ENCODE results near the gene STARD13.

The STARD13 gene

DNA sequence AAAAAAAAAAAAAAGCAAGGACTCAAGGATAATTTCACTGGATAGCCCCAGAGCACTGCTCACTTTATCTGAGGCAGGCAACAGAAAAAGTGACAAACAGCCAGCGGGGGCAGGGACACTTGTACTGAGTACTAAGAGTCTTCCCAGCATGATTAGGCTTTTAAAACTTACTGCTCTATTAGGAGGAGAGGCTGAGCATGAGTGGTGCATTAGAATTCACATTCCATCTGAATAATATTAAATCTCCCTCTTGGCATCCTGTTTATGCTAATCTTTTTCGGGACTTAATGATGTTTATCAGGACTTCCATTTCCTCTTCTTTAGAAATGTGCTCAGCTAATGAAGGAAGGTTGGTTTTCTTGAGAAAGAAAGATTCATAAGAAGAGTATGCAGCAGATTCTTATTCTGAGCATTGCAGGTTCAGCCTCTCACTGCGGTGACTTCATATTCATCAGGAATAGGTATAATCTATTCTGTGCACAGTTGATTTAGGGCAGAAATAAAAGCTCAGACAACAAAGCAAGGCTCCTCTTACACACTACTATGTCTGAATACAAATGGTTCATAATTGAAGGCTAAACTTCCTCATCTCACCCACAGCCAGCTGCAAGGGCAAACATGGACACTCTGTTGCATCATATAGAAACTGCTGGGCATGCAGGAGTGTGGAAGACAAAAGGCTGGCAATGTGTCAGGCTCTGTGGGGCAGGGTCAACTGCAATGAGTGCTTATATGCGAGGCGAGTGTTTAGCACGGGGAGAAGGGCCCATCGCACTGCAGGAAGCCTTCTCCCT, 162.3 kb downstream of the STARD13 start:
- no peak for DNase-seq (ENCODE audit: low read depth in 2 of 2, low spot score in 1 of 2)

DNA sequence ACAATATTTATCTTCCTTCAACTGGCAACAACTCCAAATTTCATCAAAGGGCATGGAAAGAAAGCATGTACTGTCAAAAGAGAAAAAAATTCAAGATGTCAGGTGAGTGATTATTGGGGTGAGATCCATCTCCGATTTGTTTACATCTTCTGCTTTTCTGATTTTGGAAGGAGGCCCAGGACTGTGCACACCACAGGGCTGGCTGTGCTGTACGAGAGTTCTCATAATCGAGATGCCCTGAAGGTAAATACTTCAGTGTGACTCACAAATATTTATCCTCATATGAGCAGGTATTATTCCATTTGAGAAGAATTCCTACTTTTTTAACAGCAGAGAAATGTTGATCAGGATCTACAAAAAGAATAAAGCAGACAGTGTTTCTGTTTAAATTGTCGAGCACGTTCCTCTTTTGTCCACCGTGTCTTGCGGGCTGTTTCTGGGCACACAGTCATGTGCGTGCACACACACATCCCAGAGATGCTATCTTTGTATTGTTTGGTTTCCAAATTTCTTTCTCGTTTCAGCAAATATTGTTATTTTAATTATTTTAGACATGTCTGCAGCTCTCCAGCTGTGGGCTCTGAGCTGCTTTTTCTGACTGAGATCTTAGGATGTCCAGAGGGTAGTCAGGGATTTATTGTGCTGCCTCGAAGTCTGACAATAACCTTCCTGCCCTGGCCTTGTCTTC, 165.6 kb downstream of the STARD13 start:
- no peak for DNase-seq (ENCODE audit: low read depth in 2 of 2, low spot score in 1 of 2)

DNA sequence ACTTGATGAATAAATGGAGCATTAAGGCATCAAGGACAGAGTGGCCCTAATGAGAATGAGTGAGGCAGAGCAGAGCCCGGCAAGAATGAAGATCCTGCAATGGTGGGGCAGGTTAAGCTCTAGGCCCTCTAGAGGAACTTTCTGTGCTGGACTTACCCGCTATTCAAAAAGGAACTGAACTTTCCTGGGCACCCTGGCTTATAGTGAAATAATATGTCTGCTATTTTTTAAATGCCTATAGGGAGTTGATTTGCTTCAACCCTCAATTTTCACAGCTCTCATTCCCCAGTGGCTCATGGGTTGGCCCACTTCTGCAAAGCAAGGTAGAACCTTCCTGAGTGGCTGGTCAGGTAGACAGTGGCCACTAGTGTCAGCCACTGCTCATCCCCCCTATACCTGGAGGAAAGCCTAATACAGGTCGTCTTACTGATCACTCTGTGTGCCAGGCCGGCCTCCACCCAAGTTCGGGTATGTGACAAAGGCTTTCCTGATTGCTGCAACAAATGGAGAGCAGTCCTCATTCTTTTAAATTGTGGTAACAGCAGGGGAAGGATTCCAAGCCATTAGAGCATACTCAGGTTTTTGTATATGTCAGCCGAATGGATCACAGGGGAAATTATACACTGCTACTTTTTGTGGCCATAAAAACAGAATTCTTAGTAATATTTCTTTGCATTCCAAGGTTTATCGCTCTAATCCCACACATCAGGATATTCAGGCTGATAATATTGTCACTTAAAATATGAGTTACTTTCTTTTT, 166.4 kb downstream of the STARD13 start:
- no peak for DNase-seq (ENCODE audit: low read depth in 2 of 2, low spot score in 1 of 2)

DNA sequence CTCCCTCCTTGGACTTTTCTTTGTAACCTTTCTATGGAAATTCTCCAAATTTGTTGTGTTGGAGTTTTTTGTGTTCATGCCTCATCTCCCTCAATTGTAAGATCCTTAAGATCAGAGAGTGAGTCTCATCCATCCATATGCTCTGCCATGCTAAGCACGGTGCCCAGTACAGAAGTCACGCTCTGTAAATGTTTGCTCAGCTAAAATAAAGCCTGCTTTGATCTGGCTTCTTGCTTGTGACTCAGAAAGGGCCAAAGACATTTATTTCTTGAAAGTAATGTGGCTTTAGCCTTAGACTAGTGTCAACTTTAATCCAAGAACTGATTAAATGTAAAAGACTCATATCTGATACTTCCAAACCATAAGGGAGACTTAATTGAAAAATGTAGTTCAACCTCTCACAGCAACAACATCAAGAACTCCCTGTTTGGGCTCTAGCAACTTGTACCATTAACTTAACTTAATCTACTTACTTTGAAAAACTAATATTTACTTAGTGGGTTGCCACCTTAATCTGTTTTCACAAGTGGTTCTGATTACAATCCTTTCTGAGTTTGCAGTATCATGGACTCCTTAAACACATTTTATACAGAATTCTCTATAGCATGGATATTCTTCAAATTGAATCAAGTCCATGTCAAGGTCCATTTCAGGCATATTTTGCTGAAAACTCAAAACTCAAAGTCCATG, 169.1 kb downstream of the STARD13 start:
- DNase-seq (ENCODE audit: low read depth in 2 of 2, low spot score in 1 of 2) = no peak

DNA sequence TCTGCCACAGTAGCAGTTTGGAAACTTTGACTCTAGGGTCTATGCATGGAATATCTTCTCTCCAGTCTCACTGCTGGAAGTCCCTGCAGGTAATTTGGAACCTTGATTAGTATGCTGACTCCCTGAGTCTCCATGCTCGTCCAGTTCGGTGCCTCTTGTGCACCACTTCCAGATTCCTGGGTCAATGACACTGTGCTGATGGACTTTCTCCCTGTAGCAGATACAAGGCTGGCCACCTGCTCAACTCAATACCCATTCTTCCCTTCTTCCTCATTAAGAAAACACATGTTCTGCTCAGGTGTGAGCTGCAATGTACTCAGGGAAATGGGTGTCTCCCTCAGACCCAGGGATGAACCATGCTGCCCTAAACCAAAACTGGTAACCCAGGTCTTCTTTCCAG, 170.3 kb downstream of the STARD13 start:
- no peak for DNase-seq (ENCODE audit: low read depth in 2 of 2, low spot score in 1 of 2)

DNA sequence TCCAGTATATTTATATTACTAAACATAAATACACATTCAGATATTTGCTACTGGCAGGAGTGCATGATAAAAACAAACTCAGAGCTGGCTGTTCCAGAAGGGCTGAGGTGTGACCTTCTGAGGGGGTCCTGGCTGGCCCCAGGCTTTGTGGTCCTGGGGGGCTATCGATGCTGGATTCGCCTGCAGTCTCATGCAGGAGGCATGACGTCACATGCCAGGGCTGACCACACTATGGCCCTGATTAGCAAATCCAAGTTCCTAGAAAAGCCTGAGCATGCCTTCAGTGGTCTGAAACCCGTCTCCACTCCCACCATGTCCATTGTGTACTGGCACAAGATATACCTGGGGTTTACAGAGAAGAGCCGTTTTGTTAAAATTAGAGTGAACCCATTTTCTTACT, 171.4 kb downstream of the STARD13 start:
- DNase-seq (ENCODE audit: low read depth in 2 of 2, low spot score in 1 of 2) = no peak

DNA sequence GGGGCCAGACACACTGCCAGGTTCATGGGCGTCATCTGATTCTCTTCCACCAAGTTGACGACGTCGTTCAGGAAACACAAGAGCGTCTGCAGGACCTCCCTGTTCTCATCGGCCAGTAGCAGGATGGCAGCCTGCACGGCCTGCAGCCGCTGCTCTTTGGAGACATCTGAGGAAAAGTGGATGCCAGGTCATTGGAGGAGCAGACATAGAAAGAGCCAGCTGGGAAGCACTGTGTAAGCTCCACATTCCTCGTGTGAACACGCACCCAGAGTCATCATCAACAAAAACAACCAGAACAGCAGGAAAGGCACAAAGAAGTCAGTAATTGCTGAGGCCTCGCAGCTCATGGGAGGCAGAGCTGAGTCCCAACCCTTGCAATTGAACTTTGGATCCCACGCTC, 172.8 kb downstream of the STARD13 start:
- no peak for DNase-seq (ENCODE audit: low read depth in 2 of 2, low spot score in 1 of 2)

DNA sequence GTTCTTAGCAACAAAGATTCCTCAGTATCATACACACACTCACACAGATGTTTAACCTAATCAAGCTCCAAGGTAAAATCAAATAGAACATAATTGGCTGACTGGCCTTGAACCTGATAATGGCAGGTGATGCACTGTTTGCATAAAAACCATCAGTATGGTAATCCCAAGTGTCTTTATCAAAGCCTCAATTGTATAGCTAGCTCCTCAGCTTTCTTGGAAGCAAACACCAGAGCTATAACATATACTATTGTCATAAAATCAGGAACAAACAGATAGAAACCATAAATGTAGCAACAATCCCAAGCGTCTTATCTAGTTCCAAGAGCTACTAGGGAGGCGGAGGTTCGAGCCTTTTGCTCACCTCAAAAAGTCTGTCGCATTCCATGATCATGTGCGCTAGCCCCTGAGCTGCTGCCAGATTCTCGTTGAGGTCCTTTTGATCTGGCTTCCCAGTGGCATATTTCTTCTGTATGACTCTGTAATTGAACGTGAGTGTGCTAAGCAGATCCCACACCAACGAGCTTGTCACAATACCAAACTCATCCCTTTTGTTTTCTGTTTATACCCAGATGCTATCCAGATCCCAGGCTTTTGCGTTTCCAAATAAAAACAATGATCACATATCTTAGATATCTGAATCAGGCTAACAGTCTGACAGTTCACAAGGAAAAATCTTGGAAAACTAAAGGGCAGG, 174.0 kb downstream of the STARD13 start:
- no peak for DNase-seq (ENCODE audit: low read depth in 2 of 2, low spot score in 1 of 2)

DNA sequence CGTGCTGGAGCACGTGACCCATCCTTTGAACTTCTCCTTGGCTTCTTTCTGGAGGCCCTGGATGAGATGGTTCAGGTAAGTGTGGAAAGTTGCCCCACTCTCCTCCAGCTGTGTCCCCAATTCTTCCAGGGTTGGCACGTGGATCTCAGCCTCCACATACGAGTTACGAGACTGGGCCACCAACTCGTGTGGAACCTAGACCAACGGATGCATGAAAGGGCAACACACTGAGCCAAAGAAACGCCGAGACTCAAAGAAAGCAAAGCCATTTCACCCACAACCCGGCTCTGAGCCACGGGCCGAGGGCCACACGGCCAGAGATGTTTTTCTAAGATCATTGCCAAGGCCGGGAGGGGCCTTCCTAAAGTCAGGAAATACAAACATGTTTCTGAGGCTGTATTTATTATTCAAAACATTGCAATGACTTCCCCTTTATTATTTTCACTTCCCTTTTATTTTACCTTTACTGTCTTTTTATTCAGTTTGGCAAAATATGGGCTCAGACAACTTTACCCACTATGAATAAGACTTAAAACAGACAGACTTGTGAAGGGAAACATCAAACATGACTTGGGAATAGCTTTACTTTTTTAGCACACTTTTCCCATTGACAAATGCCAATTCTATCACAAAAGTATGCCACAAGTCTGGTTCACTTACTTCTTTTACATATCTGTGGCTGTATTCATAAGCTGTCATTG, 174.7 kb downstream of the STARD13 start:
- DNase-seq (ENCODE audit: low read depth in 2 of 2, low spot score in 1 of 2) = no peak

DNA sequence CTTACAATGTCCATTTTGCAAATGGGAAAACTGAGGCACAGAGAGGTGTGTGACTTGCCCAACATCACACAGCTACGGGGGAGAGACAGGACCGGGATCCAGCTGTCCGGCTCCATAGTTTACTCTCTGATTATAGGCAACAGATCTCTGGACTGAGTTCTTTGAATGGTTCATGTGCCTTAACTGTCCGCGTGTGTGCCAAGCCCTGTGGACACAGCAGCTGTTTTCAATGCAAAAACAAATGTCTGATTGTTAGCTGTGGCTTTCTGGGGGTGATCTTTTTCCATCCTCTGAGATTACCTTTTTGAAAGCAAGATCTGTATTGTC, 175.2 kb downstream of the STARD13 start:
- DNase-seq (ENCODE audit: low read depth in 2 of 2, low spot score in 1 of 2) = no peak

DNA sequence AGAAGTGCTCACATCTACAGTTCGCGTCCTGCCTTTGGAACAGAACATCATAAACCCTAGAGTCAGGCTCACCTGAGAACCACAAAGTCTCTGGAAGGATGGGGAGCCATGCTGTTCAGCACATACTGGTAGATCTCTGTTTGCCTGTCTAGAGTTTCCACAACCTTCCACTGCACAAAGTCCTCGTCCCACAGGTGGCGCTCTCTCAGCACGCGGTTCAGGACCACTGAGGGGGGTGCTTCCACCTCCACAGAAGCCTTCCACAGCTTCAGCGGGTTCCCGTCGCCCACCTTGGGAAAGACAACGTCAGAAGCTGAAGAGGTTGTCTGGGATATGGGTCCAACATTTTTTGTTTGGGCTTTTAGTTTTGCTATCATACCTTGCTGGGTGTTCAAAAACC, 175.8 kb downstream of the STARD13 start:
- DNase-seq (ENCODE audit: low read depth in 2 of 2, low spot score in 1 of 2) = no peak

DNA sequence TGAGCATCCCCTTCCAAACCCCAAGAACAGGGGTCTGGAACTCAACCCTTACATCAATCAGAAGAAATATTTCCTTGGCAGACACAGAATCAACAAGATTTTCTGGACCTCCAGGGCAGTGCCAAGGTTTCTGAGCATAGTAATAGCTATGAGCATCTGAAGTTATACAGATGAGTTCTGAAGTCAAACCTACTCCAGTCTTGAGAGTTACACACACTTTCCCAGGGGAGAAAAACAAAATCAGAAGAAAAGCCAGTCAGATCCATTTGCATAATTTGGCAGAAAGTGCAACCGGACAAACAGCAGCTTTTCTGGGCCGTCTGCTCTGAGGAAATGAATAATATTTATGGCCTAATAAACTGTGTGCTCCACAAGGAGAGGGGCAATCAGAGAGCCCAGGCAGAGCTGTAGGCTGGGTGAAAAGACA, 176.3 kb downstream of the STARD13 start:
- DNase-seq (ENCODE audit: low read depth in 2 of 2, low spot score in 1 of 2) = no peak

DNA sequence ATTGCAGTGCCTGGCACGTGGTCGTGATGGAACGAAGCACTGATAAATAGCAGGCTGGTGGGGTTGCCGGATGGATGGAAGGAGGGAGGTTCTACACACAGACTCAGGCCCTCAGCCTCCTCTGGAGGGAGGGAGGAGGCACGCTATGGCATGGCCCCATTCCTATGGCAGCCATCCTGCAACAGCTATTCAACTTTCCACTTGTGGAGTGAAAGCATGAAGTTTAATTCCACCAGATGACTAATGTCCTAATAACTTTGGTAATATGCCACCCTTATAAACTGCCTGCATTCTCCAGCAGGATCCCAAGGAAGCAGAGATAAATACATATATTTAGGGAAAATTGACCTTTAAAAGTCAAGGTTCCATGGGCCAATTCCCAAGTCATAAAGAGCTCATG, 176.9 kb downstream of the STARD13 start:
- no peak for DNase-seq (ENCODE audit: low read depth in 2 of 2, low spot score in 1 of 2)

DNA sequence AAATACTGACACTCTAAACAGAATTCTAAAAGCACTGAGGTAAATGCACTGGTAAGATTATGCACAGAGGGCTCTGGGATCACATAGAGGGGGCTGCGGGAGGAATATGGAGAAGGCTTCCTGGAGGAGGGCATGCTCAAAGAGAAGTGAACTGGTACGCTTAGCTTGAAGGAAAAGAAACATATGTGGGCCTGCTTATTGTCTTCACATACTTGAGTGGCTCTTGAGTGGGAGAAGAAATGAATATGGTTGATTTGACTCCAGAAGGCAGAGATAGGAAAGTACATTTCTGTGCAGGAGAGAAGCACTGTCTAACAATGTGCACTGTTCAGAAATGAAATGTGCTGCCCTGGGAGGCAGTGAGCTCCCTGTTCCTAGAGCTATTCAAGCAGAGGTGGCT, 178.2 kb downstream of the STARD13 start:
- DNase-seq (ENCODE audit: low read depth in 2 of 2, low spot score in 1 of 2) = no peak

DNA sequence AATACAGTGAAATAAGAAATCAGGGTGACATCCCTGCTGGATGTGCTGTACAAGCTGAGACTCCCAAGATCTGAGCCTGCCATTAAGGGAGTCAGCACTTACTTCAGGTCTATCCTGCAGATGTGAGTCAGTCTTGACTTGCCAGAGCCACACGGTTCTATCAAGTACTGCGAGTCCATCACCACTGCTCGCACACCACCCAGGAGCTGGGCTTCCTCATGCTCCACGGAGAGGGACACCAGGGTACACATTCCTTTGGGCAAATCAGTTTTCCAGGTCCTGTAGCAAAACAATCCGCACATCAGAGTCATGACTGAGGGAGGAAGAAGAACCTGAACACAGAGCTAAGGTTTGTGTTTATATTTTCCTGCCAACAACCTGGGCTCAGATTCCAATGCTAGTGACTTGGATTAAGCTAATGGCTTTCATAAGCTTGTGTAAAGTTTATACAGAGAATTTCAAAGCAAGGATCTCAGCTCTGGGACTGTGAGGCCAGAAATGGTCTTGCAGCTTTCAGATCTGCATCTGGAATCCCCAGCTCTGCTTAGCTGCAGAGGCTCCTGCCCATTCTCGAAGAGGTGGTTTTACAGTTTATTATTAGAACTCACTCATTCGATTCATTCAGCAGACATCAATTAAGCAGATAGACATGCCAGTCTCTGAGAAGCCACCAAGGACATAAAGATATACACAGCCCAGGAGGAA, 178.7 kb downstream of the STARD13 start:
- no peak for DNase-seq (ENCODE audit: low read depth in 2 of 2, low spot score in 1 of 2)

DNA sequence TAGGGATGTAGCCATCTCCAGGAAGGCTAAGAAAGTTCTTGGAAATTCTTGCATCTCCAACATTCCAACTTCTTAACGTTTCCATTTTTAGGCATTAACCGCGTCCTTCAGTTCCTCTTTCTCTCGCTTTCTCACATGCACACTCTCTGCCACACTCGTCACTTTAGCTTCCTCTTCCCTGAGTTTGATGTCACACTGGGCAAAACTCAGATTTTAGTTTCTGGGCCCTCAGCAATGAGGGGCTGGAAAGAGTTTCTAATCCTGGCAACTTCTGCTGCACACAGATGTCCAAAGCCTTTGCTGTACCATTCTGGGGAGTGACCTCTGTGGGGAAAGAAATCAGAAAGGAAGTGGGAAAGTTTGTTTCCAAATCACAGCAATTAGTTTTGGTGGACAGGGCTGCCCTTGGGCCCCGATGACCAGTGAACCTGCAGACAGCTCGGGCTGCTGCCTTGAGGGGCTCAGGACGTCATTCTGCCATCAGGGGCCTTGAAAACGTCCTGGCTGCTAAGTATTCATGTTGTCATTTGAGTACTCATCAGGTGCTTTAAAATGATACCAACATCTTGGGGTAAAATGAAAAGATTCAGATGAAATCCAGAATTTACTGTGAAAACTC, 180.1 kb downstream of the STARD13 start:
- no peak for DNase-seq (ENCODE audit: low read depth in 2 of 2, low spot score in 1 of 2)

DNA sequence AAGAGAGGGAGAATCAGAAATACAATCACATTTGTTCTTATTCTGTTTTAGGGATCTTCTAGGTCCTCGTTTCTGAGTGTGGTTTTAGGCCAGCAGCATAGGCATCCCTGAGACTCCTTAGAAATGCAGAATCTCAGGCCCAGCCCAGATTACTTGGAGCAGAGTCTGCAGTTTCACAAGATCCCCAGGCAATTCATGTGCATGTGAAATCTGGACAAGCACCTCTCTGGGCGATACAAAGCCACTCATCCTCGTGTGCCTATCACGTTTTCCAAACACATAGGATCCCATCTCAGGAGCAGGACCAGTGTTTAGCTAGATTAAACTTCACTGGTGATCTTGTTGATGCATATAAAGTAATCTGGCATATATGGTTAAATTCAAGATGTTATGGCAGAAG, 182.1 kb downstream of the STARD13 start:
- no peak for DNase-seq (ENCODE audit: low read depth in 2 of 2, low spot score in 1 of 2)

DNA sequence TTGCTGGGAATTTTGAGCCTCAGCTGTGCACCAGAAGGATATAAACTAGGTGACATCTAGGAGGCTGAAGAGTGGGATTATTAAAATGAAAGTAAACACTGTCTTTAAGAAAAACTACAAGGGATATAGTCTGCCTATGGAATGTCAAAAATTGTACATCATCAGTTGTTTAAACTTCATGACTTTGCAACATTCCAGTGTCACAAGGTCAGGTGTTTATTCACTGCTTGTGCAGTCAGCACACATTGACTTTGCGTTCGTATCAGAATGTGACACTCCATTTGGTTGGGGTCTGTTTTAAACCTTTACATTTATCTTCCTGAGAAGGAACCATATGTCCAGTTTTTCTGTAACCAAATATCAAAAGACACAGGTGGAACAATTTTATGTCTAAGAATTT, 183.7 kb downstream of the STARD13 start:
- no peak for DNase-seq (ENCODE audit: low read depth in 2 of 2, low spot score in 1 of 2)

DNA sequence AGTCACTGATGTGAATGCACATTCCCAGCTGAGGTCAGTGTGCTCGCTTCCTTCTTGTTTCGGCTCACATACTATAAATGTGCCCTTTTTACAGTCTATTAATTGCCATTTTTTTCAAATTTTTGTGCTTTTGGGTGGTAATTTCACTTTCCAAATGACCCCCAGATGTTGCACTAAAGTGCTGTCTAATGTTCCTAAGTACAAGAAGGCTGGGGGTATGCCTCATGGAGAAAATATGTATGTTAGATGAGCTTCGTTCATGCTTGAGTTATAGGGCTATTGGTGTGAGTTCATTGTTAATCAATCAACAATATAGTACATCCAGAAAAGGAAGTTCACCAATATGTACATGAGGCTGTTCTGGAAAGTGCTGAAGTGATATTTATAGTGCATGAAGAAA, 184.7 kb downstream of the STARD13 start:
- no peak for DNase-seq (ENCODE audit: low read depth in 2 of 2, low spot score in 1 of 2)

All from stimulated activated CD8-positive, alpha-beta memory T cell treated with anti-CD3 and anti-CD28 coated beads, Interleukin-4, amount 100 ng/mL, for 4 hours (primary cell).